ENCODE data around the gene NCEH1. TPM values are rescaled to one million over a fixed set of nuclear protein-coding genes. Genes with fewer than 3 reads are reported as not detected.

The NCEH1 gene
- total and polyA plus RNA-seq, 2 of the 4 experiments (the other 2 are of a cell fraction), result 22.3 to 23.3 TPM

- BruUV-seq (replicated peaks), result no TSS peak
- no CpG with 5 or more reads among the region's 1 CpG for WGBS, 2 experiments (ENCODE audit: extremely low coverage in 2 of 2, insufficient read length in 1 of 2)
- in situ Hi-C loops (cut with MboI; ENCODE audit: low sequenced_read_pairs), result no loop called here
Measured at GRCh38 chr3:172707967-172708366, 2.9 kb downstream of the NCEH1 start.

More at GRCh38 chr3:172707967-172708366, 2.9 kb downstream of the NCEH1 start:
- H3K9ac ChIP-seq (ENCODE audit: low read depth, low read length), result no peak overlapping the region
- H3K36me3 ChIP-seq (ENCODE audit: control insufficient read depth, insufficient read depth, low read length), result no peaks in the 10 kb centered on the region
- ATAC-seq (ENCODE audit: low read depth) (no peak), DNase-seq (peak; percentile 86)
- no peak overlapping the region for H4K8ac ChIP-seq (ENCODE audit: low read depth in 2 of 2, low read length in 2 of 2)
- intact Hi-C loops (cut with micrococcal nuclease) (no loop called here), dilution Hi-C loops (cut with HindIII; ENCODE audit: low sequenced_read_pairs, unreplicated experiment) (no loop called here)
- no peak overlapping the region for H3K14ac ChIP-seq (replicated peaks; ENCODE audit: low read depth, low read length)
- no peak overlapping the region for H2BK120ac ChIP-seq (ENCODE audit: low read depth, low read length)
- H3K27ac ChIP-seq (ENCODE audit: insufficient read depth, low read length), result no peak overlapping the region
- no peak overlapping the region for H3K4me2 ChIP-seq (ENCODE audit: low read depth, low read length)
- H3K56ac ChIP-seq (ENCODE audit: extremely low read depth, insufficient read depth, low read length), result no peak overlapping the region
- H3K18ac ChIP-seq (ENCODE audit: low read depth, low read length), result no peak overlapping the region
- TF ChIP-seq CEBPB (IDR thresholded peaks at IDR 0.05; ENCODE audit: low read depth, low read length) (peak; percentile 66), MAFK (IDR thresholded peaks at IDR 0.05; ENCODE audit: low read depth, low read length) (0 out of 2 replicates have a peak, but pooled peaks have one; percentile 13), CTCF (conservative IDR thresholded peaks at IDR 0.05; ENCODE audit: low read depth, low read length) (no peak), BHLHE40 (IDR thresholded peaks at IDR 0.05; ENCODE audit: low read depth, low read length) (no peak), FOS (IDR thresholded peaks at IDR 0.05; ENCODE audit: low read depth, low read length) (peak; percentile 48)
- no peak overlapping the region for H3K4ac ChIP-seq (ENCODE audit: low read depth, low read length)
- CTCF ChIA-PET, result no interaction called here
- no peak overlapping the region for H2BK15ac ChIP-seq (ENCODE audit: low read depth, low read length)
- POLR2A ChIA-PET (ENCODE audit: unreplicated experiment), result no interaction called here
- H3K9me3 ChIP-seq (ENCODE audit: control insufficient read depth, insufficient read depth, low read length), result no peaks in the 10 kb centered on the region
- no peak overlapping the region for H2AK5ac ChIP-seq (ENCODE audit: low read depth, low read length)
- peaks cover 7% of the 10 kb centered on the region; the same call in 1 of the 2 replicates for H3K9me1 ChIP-seq (ENCODE audit: insufficient read depth, low read length)
- H3K23ac ChIP-seq (ENCODE audit: low read depth, low read length), result no peak overlapping the region; the same call in 1 of the 2 replicates
- H4K5ac ChIP-seq (ENCODE audit: low read depth, low read length), result no peak overlapping the region
- peaks cover 10% of the 10 kb centered on the region for H3K4me1 ChIP-seq (ENCODE audit: control insufficient read depth, insufficient read depth, low read length)
- H4K91ac ChIP-seq (ENCODE audit: insufficient read depth, low read depth, low read length), result no peak overlapping the region
- H4K20me1 ChIP-seq (ENCODE audit: insufficient read depth, low read length), result no peaks in the 10 kb centered on the region; the same call in 1 of the 2 replicates
- peak overlapping the region; percentile 38 for H2BK5ac ChIP-seq (ENCODE audit: low read depth, low read length, poor library complexity, severe bottlenecking)
- no peak overlapping the region for H2BK20ac ChIP-seq (ENCODE audit: low read depth, low read length)
- no peaks in the 10 kb centered on the region for H3K27me3 ChIP-seq (ENCODE audit: control insufficient read depth, insufficient read depth, low read length)
- H2AFZ ChIP-seq (replicated peaks; ENCODE audit: low read length, poor library complexity), result no peak overlapping the region
- H3K79me1 ChIP-seq (ENCODE audit: low read depth in 1 of 2, low read length in 2 of 2), result peaks cover 20 to 57% of the 10 kb centered on the region in 2 experiments
- H2AK9ac ChIP-seq (replicated peaks; ENCODE audit: low read depth, low read length, poor library complexity), result no peak overlapping the region
- no peak overlapping the region for H3K4me3 ChIP-seq (ENCODE audit: insufficient read depth, low read depth, low read length)

Data from IMR-90 (cell line).